Hippocampal formation (tissue), 2 donors: ENCODE measurements around the gene THRA.
A peak's percentile ranks its signal among the peaks of the same experiment; 100 is the strongest.

ENCODE experiments used
- DNase-seq, 2 donors: peaks; one replicate each; lab custom pipeline; 2025; lab: John Stamatoyannopoulos, UW

THRA gene

GRCh38 chr17:40026816-40027613 is 35.8 kb upstream of the THRA start:
- peak; percentile 34 to 40 for DNase-seq

GRCh38 chr17:40027614-40028012 is 35.2 kb upstream of the THRA start:
- no peak for DNase-seq

DNA sequence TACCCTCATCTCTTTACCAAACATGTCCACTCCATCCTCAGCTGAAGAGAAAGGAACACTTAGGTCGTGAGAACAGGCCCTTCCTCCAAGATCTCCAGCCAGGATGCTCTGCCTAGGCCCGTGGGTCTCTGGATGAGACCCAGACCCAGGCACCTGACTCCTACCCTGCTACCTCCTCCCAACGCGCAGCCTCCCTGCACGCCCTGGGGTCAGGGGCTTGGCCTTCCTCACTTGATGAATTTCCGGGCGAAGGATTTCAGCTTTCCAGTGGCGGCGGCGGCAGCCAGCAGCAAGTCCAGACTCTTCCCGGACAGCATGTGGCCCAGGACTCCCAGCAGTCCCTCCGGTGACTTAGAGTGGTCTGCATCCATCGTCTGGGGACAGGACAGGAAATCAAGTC is 34.2 kb upstream of the THRA start:
- no peak for DNase-seq

- DNase-seq, result no peak
These were observed 31.1 kb upstream of the THRA start for GRCh38 chr17:40031706-40032105.

DNA sequence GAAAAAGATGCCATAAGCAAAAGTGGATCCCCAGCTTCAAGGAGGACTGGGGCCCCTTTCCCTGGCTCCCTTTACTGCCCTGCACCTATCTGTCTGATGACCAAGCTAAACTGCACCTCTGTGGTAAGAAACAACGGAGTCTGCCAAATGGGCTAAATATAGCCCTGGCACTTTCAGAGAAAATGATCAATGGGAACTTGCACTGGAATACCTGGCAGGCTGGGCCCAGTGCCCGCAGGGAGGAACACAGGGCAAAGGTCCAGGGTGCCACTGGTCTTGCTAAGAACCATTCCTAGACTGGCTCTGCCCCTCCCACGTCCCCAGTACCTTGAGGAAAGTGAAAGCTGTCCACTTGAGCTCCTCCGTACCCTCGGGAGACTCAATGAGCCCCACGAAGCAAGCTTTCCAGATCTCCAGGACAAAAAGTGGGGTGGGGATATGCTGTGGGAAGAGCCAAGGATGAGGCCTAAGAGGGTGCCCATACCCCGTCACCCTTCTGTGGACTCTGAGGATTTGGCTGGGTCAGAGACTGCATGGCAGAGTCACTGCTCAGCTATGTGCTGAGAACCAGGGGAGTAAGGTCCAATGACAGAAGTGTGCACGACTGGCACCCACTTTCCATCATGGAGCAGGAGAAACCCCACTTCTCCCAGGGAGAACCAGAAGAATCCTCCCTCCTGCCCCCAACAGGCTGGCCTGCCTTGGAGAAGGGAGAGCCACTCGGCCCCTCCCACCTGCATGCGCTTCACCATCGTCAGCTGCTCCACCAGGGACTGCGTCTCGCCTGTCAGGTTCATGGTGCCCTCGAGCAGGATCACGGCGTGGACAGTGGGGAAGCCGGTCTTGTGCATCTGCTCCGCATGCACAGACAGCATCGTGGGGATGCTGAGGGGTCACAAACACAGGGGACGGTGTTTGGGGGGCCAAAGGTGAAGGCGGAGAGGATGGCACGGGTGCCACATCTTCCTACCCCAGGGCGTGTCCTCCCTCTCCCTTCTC is 30.1 kb upstream of the THRA start:
- DNase-seq, result no peak

- no peak for DNase-seq
These were observed 29.4 kb upstream of the THRA start for GRCh38 chr17:40033339-40033738.

- DNase-seq, result no peak
These were observed 28.2 kb upstream of the THRA start for GRCh38 chr17:40034426-40035161.

DNA sequence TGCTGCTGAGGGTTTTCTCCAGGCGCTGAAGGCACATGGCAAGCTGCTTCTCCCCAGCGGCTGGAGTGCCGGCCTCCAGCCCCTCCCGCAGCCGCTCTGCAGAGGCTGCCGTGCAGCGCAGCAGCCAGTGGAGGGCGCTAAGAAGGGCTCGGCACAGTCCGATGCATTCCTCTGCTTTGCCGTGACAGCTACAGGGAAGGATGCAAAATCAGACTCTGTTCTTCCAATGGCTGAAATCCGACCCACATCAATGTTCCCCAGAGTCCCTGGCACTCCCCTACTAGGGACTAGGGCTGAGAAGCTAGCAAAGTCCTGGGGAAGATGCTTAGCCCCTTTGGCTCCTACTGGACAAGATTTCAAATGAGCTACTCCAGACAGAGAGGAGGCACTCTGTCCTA is 27.6 kb upstream of the THRA start:
- DNase-seq, result peak in 1 of 2 donors; percentile 19

- no peak for DNase-seq
These were observed 23.8 kb upstream of the THRA start for GRCh38 chr17:40038882-40039513.

DNA sequence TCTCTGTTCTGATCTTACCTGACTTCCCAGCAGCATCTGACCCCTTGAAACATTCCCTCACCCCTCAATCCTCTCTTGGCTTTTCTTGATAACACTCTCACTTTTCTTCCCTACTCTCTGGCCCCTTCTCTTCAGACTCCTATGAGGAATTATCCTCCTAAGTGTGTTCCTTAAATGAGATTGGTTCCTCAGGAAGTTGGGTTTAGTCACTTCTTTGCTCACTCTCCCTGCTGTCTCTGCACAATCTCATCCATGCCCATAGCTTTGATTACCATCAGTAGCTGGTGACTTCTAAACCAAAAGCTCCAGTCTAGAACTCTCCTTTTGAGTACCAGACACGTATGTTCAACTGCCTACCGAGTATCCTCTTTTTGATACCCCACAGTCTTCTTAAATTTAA is 21.6 kb upstream of the THRA start:
- DNase-seq, result no peak

- peak in 1 of 2 donors; percentile 50 for DNase-seq
These were observed 6.3 kb upstream of the THRA start for GRCh38 chr17:40056379-40057015.

- DNase-seq, result no peak
These were observed 4.5 kb upstream of the THRA start for GRCh38 chr17:40058186-40058784.

- no peak for DNase-seq
These were observed 3.9 kb upstream of the THRA start for GRCh38 chr17:40058865-40059264.

DNA sequence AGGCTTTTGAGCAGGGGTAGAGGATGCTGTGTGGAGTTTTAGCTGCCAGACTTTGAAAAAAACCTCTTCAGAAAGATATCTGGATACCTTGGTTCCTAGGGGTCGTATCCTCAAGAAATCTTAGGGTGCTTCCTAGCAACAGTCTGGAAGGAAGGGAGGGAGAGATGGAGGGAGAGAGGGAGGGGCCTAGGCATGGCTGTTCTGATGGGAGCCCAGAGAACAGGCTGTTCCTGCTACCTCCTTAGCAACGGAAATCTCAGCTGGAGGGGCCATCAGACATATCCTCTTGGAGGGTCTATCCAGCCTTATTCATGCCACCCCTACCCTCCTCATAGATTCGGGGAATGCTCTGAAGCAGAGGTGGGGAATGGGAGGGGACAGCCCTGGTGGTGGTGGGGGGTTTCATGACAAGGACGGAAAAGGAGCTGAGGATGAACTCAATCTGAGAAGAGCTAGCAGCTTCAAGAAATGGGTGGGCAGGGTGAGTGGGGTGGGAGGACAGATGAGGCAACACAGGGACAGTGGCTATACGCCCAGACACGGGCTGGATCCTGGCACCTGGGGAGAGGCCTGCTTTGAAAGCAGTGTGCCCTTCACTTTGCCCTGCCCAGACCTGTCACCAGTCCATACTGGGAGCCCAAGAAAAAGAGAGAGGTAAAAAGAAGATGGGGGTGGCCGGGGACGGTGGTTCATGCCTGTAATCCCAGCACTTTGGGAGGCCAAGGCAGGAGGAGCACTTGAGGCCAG is 2.9 kb upstream of the THRA start:
- no peak for DNase-seq

DNA sequence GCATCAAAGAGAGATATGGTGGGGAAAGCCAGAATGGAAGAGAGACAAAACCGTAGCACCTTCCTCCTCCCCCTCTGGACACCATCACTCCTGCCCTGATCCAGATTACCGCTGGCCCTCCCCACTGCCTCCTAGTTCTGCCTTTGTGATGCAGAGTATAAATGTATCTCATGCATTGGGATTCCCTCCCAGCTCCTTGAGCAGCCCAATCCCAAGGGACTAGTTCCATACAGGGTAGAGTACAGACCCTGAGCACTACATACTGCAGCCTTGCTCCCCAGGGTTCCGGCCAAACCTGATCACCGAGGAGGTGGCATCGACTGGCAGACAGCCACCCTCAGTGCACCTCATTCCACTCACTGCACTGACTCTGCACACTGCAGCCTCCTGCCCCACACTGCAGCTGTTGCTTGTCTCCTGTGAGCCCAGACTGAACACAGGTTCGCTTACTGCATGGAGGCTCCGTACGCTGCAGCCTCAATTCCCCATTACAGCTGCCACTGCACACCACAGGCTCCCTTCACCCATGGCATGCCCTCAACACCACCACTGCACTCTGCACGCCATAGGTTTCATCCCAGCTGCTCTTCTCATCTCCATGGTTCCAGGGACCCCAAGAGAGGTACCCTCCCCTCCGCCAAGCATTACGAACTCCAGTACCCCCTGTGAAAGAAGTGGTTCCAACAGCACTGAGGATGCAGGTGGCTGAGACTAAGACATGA is 1.7 kb upstream of the THRA start:
- no peak for DNase-seq

DNA sequence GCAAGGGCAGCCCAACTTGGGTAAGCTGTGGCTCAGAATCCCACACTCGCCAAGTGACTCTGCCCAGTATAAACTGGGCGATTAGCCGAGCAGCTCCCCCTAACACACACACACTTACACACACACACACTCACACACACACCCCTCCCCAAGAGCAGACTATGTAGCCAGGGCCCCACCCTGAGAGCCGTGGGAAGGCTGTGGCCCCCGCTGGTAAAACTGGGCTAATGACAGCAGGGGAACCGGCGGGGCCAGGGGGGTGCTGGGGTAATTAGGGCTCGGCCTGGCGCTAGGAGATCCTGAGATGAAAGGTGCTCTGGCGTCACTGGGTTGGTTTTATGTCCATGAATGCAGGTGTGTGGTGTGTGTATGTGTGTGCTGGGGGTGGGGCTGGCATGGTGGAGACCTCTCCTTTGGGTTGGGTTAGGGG is 1.1 kb upstream of the THRA start:
- DNase-seq, result no peak

DNA sequence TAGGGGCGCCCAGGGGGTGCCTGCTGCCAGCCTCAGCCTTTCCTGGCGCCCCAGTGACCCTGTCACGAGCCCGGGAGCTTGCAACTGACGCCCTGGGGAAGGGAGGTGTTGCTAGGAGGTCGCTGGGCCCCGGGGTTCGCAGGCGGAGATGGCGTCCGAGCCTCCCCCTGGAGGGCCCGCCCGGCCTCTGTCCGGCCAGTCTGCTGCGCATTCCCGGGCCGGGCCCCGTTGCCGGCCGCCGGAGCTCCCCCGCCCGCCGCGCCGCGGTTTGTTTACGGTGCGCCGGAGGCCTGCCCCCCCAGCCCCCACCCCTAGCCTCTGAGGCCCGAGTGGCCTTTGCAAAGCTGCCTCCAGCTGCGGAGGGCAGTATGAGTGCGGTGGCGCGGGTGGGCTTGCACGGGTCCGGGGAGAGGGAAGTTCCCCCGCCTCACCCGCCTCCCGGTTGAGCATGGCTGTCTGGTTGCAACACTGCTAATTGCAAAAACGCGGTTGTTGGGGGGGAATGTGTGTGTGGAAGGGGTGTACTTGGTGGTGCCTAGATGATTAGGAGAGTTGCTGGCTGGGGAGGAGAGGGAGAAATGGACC is 514 bp downstream of the THRA start:
- DNase-seq, result no peak

- peak in 1 of 2 donors; percentile 54 for DNase-seq
These were observed 1.3 kb downstream of the THRA start for GRCh38 chr17:40063901-40064531.
